ENCODE data around the gene LRRC28. TPM values are rescaled to one million over a fixed set of nuclear protein-coding genes. Genes with fewer than 3 reads are reported as not detected.
"Not testable (repeated sequence)": the region's sequence is repeated elsewhere in the genome, so short reads cannot be mapped to it uniquely, and the experiment has no call there.

The LRRC28 gene
- total RNA-seq, 1 donor from 2014 or later: 24.4 TPM

DNA sequence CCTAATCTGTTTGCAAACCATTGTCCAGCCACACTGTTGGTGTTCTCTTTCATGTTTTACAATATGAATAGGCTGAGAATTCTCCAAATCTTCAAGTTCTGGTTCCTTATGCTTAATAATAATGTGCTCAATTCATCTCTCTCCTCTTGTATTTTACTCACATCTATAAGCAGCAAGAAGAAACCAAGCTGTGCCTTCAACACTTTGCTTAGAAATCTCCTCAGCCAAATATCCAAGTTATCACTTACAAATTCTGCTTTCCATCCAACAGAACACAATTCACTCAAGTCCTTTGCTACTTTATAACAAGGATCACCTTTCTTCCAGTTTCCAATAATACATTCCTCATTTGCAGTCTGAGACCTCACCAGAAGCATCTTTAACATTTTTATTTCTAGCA is 117.5 kb downstream of the LRRC28 start:
- no peak for DNase-seq
- ATAC-seq: no peak
- intact Hi-C loops (cut with micrococcal nuclease): no loop called here

DNA sequence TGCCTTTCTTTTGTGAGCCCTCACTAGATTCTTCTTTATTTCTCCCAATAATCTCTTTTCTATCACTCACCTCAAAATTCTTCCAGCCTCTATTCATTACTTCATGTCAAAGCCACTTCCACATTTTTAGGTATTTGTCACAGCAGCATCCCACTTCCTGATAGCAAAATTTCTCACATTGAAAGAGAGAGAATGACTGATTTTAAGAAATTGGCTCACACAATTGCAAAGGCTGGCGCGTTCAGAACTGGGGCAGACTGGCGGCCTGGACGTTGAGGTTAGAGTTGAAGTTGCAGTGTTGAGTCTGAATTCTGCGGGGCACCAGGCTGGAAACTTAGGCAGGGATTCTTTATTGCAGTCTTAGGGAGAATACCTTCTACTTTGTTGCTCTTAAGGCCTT is 117.9 kb downstream of the LRRC28 start:
- intact Hi-C loops (cut with micrococcal nuclease): no loop called here
- DNase-seq (no peak), ATAC-seq (no peak)

DNA sequence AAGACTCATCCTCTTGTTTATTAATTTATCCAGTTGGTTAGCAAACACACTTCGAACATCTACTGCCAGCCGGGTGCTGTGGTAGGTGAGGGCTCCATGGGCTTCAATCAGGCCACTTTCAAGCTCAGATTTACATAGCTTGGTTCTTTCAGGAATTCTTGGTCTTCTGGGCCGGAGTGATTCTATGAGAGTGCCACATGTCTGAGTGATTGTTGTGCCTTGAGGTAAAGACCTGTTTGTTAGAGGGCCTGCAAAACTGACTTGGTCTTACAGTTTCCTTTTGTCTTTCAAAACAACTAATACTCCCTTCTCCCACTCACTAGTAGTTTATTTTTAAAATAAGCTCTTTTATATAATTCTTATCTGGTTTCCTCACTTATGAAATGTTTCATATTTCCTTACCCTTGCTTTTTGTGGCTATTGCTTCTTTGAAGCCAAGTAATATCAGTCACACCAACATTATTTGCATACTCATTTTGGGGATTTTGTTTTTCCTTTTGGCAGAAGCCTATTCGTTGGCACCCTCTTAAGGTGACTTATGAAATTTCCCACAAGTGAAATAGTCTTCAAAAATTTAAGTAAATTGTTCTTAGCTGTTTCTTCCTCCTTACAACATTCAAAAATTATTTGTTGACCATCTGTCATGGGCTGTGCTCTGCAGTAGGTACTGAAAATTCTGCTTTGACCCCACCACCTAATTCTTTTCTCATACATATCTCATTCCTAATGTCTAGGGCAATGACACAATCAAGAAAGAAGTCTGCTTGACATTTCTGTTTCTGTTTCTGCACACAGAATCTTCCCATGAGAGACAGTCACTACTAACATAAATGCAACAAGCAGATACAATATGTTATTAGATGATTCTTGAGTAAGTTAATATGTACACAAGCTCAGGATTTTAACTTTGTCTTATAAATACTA is 120.2 kb downstream of the LRRC28 start:
- intact Hi-C loops (cut with micrococcal nuclease): no loop called here
- DNase-seq: no peak
- ATAC-seq: no peak

DNA sequence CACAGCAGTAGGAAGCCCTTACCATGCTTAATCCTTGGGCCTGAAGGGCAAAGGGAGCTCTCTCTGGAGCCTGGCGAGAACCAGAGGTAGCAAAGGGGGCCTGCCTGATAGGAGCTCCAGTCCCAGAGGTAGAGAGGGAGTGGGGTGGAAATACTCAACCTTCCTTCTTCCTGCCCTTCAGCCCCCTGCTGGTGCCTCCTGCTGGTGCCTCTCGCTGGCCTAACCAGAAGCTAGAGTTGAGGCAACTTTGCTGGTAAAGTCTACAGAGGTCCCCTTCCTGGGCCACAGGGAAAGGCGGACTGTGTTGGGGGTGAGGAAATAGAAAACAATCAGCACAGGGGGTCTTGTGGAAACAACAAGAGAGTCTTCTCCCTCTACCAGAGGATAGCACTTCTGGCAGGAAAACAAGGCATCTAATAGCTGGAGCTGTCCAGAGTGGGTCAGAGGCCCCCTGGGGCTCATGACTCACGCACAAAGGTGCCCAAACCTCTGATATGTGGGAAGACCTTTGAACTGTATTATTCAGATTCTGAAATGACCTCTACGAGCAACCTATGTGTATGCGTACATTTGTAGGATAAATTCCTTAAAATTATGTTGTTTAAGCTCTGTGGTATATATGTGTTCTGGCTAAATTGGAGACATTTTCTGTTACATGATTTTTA is 133.9 kb downstream of the LRRC28 start:
- ATAC-seq (peak; percentile 10), DNase-seq (no peak)
- intact Hi-C loops (cut with micrococcal nuclease): no loop called here

DNA sequence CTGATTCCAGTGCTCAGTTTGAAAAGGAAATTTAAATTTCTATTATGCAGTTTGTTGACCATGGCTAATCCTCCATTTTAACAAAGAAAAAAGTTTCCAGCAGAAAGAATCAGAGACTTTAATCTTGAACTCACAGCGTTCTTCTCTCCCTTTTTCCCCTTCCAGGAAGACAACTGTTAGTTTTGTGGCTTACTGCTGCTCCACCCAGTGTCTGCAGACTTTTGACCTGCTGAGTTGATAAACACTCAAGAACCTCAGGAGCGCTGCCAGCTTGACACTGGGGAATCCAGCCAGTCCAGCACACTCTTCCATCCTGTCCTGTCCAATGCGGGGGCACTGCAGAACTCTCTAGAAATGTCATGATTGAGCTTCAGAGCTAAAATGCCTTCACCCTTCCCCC is 134.6 kb downstream of the LRRC28 start:
- ATAC-seq (peak; percentile 97), DNase-seq (peak; percentile 85)
- intact Hi-C loops (cut with micrococcal nuclease): no loop called here

DNA sequence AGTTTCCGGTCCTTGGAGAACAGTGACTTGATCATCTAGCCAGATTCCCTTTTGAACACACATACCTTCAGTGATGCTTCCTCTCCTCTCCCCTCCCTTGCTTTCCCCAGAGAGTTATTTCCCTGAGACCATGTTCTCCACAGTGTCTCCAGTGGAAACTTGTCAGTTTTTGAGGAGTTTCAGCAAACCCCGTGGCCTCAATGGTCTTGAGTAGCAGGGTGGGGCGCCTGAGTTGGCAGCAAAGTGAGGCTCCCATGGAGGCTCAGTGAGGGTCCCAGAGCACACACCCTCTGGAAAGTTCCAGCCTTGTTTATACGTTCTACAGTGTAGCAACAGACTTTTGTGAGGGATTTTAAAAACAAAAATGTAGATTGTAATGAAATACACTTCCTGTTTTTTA is 135.1 kb downstream of the LRRC28 start:
- DNase-seq: no peak
- peak; percentile 55 for ATAC-seq
- intact Hi-C loops (cut with micrococcal nuclease): no loop called here

DNA sequence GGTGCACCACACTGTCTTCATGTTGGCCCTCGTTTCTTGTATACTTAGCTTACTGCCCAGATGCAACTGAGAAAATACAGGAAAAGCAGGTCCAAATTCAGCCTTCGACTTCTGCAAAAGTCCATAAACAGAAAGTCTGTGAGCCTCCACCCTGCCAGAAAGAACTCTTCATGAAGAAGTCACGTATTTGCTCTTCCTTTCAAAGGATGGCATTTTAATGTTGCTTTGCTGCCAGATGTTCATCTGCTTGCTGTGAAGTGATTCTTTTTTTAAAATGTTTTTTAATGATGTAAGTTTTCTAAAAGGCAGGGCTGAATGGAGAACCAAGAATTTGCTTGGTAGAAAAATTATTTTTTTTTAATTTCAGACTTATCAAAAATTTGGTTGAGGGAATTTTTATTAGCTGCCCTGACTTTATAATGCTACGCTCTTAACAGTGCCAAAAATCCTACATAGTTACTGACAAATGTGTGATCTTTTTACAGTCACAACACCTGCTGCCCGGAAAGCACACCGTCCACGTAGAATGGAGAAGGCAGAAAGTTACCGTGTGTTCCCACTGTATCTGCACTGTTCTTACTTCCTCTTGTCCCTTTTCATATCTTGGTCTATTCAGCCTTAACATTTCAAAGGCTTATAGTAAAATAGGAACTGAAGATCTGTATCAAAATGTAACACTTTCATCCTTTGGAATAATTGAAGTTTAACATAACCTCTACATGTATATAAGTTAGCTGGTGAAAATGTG is 136.3 kb downstream of the LRRC28 start:
- intact Hi-C loops (cut with micrococcal nuclease): no loop called here
- ATAC-seq: no peak
- DNase-seq: no peak

DNA sequence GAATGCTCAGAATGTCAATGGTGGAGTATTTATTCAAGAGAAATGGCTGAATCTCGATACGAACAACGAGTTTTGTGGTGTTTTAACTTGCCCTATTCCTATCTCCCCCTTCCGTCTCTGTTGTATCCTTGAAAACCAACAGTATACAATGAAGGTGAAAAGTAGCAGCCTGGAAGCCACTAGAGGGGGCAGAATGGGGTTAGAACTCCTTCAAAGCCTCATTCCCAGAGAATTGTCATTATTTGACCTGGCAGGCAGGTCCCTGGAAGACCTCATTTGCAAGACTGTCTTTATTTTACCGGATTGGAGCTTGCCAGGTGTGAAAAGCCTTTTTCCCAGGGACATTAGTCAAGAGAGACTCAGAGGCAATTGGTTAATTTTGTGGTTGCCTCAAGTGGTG is 139.4 kb downstream of the LRRC28 start:
- DNase-seq (no peak), ATAC-seq (no peak)
- intact Hi-C loops (cut with micrococcal nuclease): no loop called here

DNA sequence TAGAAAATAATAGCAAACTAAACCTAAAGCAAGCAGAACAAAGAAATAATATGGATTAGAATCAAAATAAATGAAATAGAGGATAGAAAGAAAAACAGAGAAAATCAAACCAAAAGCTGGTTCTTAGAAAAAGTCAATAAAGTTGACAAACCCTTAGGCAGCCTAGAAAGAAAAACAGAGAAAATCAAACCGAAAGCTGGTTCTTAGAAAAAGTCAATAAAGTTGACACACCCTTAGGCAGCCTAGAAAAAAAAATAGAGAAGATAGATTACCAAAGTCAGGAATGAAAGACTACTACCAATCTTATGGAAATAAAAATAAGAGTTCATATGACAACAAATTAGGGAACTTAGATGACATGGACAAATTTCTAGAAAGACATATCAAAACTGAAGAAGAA is 142.4 kb downstream of the LRRC28 start:
- ATAC-seq: no peak
- intact Hi-C loops (cut with micrococcal nuclease): no loop called here

DNA sequence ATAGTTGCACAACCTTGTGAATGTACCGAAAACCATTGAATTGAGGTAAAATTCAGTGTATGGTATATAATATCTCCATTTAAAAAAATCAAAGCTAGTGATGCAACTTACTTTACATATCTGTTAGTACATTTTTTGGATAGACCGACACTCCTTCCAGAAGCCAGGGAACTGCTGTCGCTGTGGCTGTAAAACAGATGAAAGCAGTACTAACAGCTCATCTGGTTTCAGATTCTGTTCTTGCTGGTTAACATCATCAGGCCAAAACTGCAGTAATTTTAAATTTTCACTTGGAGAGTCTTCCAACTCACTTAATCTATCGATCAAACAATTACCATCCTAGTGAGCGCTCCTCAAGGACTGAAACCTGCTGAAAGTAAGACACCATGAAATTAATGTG is 145.1 kb downstream of the LRRC28 start:
- intact Hi-C loops (cut with micrococcal nuclease): no loop called here
- DNase-seq: no peak
- no peak for ATAC-seq

More for the DNA sequence above, 142.4 kb downstream of the LRRC28 start:
- DNase-seq: no peak

DNA sequence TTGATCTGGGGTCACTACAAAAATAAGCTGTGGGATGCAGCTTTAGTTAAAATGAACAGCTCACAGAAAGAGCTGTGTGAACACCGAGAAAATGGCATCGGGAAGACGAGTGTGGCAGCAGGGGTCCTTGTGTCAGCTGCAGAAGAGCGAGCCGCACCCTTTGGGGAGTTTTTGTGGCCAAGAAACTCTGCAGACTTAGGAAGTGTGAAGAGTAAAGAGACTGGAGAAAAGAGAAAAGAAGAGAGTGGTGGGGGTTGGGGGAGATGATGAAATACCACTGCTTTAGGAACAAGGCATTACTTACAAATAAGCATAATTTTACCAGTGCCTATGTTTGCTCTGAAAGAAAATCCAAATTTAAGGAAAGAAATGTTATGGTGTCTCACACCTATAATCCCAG is 147.8 kb downstream of the LRRC28 start:
- DNase-seq (no peak), ATAC-seq (no peak)
- intact Hi-C loops (cut with micrococcal nuclease): no loop called here

DNA sequence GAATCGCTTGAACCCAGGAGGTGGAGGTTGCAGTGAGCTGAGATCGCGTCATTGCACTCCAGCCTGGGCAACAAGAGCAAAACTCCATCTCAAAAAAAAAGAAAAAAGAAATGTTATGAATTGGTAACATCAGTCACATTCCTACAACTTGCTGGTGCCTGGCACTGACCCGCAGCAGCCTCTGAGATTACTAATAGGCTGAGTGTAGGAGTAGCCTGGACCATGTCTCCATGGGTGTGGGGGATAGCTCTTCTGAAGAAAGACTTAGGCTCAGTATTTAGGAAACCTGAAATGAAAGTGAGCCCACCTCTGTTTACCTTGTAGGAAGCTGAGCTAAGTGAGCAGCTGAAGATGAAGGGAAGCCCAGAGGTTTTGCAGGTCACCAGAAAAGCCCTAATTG is 148.3 kb downstream of the LRRC28 start:
- DNase-seq: no peak
- intact Hi-C loops (cut with micrococcal nuclease): no loop called here
- no peak for ATAC-seq

DNA sequence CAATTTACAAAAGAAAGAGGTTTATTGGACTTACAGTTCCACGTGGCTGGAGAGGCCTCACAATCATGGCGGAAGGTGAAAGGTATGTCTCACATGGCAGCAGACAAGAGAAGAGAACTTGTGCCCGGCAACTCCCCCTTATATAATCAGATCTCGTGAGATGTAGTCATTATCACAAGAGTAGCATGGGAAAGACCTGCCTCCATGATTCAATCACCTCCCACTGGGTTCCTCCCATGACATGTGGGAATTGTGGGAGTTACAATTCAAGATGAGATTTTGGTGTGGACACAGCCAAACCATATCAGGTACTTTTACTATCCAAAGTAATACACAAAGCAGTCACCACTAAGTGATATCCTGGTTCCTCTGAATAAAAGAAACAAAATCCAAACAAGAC is 149.9 kb downstream of the LRRC28 start:
- ATAC-seq; DNase-seq; intact Hi-C loops (cut with micrococcal nuclease): not testable (repeated sequence)

DNA sequence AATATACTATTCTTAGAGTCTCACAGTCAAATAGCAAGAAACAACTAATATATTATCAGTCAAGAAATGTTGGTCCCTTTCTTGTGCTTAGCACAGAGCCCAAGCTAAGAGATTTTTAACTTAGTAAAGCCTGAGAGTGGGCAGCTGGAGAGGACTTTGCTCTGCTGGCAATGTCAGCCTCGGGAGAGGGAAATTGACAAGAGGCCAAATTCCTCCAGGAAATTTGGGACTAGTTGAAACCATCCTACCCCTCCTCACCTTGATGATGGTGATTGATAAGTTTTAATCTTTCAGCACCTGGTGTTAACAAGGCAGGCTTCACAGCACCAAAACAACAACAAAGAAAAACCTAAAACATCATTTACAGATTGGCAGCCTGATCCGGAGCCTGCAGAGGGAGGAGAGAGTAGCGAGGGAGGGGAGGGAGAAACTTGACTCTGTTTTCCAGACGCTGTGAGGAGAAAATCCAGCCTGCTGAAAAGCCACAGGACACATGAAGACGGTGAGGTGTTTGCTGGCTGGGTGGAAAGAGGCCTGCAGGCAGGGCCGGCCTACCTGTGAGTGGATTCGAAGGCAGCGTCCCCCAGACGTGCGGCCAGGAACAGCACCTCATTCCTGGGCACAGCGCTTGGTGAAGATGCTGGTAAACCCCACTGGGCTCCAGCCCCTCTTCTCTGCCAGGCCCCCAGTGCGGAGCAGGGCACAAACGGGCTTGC is 150.9 kb downstream of the LRRC28 start:
- intact Hi-C loops (cut with micrococcal nuclease): no loop called here
- peak; percentile 36 for ATAC-seq
- DNase-seq: no peak

DNA sequence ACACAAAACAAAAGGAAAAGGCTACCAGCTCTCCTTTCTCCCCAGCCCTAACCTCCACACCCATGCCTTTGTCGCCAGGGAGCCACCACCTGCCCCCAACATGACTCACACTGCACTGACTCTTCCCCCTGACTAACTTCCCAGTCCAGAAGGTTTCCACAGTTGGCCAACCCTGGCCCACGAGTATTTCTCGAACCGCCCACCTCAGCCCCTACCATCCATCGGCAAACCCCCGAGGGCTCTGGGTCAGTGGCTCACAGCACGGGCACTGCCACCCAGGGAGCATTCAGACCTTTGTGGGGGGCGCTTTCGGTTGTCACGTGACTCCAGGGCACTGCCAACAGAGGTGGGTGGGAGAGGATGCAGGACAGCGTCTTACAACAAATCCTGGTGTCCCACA is 152.3 kb downstream of the LRRC28 start:
- ATAC-seq (no peak), DNase-seq (no peak)
- intact Hi-C loops (cut with micrococcal nuclease): no loop called here

DNA sequence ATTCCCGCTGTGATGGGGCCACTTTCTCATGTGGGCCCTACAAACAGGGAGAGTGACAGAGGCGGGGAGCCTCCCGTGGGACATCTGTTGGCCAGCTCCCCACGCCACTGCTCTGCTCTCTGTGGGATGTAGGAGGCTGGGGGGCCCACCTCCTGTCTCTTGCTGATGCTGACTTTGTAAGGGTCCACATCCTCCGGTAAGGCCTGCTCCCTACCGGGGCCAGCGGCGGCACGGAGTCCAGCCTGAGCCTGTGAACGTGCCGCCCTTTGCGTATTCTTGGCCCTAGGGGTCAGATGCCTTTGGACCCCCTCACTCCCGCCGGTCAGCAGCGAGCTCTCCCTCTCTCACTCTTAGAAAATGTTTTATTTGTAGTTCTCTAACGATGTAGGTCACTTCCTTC is 153.2 kb downstream of the LRRC28 start:
- intact Hi-C loops (cut with micrococcal nuclease): no loop called here
- DNase-seq (no peak), ATAC-seq (no peak)

DNA sequence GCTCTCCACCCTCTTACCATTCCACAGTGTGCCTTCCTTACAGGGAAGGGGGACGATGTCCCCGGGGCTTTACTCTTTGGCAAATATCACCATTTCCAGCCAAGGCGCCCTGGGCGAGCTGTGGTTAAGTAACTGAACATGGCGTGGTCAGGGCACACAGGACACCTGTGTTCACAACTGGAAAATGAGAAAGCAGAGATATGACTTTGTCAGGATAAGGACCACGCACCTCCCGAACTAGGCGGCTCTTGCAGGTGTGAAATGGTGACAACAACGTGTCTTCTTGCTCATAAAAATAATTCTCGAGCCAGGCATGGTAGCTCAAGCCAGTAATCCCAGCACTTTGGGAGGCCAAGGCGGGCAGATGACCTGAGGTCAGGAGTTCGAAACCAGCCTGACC is 154.8 kb downstream of the LRRC28 start:
- intact Hi-C loops (cut with micrococcal nuclease): no loop called here
- DNase-seq (no peak), ATAC-seq (no peak)

DNA sequence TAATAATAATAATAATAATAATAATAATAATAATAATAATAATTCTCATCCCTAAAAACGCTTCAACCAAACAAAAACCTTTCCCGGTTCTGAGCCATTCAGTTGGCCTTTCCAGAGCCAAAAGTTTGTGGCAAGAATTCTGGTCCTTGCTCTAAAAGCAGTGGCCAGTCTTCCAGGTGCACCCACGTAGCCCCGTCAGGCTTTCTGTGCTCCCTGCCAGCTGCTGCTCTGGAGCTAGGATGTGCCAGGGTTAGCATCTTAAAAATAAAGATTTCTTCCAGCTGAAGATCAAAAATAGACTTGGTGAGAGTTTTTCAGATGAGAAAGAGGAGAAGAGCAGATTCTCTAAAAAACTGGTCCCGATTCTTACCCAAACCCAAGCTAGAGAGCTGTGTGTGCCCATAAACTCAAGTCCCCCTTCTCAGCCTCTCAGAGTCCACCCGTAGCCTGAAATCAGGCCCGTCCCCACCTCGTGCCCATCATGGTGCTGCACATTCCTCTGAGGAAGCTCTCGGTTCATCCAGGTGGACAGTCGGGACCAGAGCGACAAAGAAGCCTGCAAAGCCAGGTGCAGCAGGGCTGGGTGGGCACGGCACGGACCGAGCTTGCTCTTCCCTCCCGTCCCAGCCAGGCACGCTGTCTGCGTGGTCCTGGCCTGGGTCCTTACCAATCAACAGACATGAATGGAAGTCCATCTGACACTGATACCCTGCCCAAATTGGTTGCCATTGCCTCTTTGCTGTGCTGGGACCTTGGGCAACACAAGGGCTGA is 155.6 kb downstream of the LRRC28 start:
- DNase-seq (no peak), ATAC-seq (no peak)
- intact Hi-C loops (cut with micrococcal nuclease): no loop called here

DNA sequence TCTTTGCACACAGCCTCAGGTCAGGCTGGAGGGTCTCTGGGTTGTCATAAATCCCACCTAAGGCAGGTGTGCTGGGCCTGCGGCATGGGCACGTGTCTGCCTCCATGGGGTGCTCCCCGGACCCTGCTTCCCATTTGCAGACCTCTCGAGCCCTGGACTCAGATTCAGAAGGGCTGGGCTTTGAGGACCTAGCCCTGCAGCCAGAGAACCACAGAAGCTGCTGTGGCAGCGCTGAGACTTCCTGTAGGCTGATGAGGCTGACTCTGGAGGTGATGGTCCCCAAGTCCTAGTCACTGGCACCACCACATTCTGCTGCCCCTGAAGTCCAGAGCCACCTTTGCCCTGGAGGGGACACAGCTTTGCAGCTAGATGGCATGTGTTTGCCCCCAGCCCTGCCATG is 156.4 kb downstream of the LRRC28 start:
- ATAC-seq (peak; percentile 6), DNase-seq (no peak)
- intact Hi-C loops (cut with micrococcal nuclease): no loop called here

Measured in left ventricle myocardium superior (tissue), 1 donor.